HEK293 (cell line): ENCODE results near the gene HSPA2.

ENCODE experiments used
- GLIS1 ChIP-seq: fragments of 450-650 bp; formaldehyde crosslinking; IDR thresholded peaks from 2 replicates; pipeline ENCODE4 v1.5.1; 2016; ENCODE audit warnings: missing biosample characterization, missing genetic modification characterization
- KLF1 ChIP-seq: fragments of 450-650 bp; formaldehyde crosslinking; IDR thresholded peaks from 2 replicates; pipeline ENCODE4 v1.5.1; 2016; ENCODE audit warnings: missing biosample characterization, missing genetic modification characterization
- OSR2 ChIP-seq: fragments of 450-650 bp; formaldehyde crosslinking; IDR thresholded peaks from 2 replicates; pipeline ENCODE4 v1.5.1; 2016; ENCODE audit warnings: missing biosample characterization, missing genetic modification characterization
- RBAK ChIP-seq: fragments of 450-650 bp; formaldehyde crosslinking; IDR thresholded peaks from 2 replicates; pipeline ENCODE4 v1.5.1; 2016; ENCODE audit warnings: missing biosample characterization, missing genetic modification characterization
- TCF7L2 ChIP-seq: IDR thresholded peaks from 2 replicates; pipeline ENCODE4 v1.6.1; 2011; ENCODE audit warnings: low read depth, mild to moderate bottlenecking, inconsistent platforms, low read length, moderate library complexity, borderline replicate concordance
- TRIM28 ChIP-seq: IDR thresholded peaks from 2 replicates; pipeline ENCODE4 v1.6.1; 2011; ENCODE audit warnings: low read length, control low read depth, borderline replicate concordance
- YY1 ChIP-seq: fragments of 450-650 bp; formaldehyde crosslinking; IDR thresholded peaks from 2 replicates; pipeline ENCODE4 v1.5.1; 2018; ENCODE audit warnings: missing biosample characterization, missing genetic modification characterization
- ZFP37 ChIP-seq: fragments of 450-650 bp; formaldehyde crosslinking; IDR thresholded peaks from 2 replicates; pipeline ENCODE4 v1.5.1; 2016; ENCODE audit warnings: missing biosample characterization, missing genetic modification characterization
- ZNF121 ChIP-seq: fragments of 450-650 bp; formaldehyde crosslinking; IDR thresholded peaks from 2 replicates; pipeline ENCODE4 v1.5.1; 2016; ENCODE audit warnings: missing biosample characterization, missing genetic modification characterization
- ZNF24 ChIP-seq: fragments of 450-650 bp; formaldehyde crosslinking; IDR thresholded peaks from 2 replicates; pipeline ENCODE4 v1.5.1; 2016; ENCODE audit warnings: missing biosample characterization, missing genetic modification characterization
- ZNF391 ChIP-seq: fragments of 450-650 bp; formaldehyde crosslinking; IDR thresholded peaks from 2 replicates; pipeline ENCODE4 v1.5.1; 2016; ENCODE audit warnings: low read depth, missing biosample characterization, missing genetic modification characterization, borderline replicate concordance
- ZNF416 ChIP-seq: fragments of 450-650 bp; formaldehyde crosslinking; IDR thresholded peaks from 2 replicates; pipeline ENCODE4 v1.5.1; 2016; ENCODE audit warnings: missing biosample characterization, missing genetic modification characterization
- ZNF426 ChIP-seq: fragments of 450-650 bp; formaldehyde crosslinking; IDR thresholded peaks from 2 replicates; pipeline ENCODE4 v1.5.1; 2017; ENCODE audit warnings: missing biosample characterization, missing genetic modification characterization, mild to moderate bottlenecking, inconsistent platforms, moderate library complexity
- ZNF624 ChIP-seq: fragments of 450-650 bp; formaldehyde crosslinking; IDR thresholded peaks from 2 replicates; pipeline ENCODE4 v1.5.1; 2017; ENCODE audit warnings: missing biosample characterization, missing genetic modification characterization
- ZNF654 ChIP-seq: fragments of 450-650 bp; formaldehyde crosslinking; IDR thresholded peaks from 2 replicates; pipeline ENCODE4 v1.5.1; 2016; ENCODE audit warnings: low read depth, missing biosample characterization, missing genetic modification characterization
- ZNF776 ChIP-seq: fragments of 450-650 bp; formaldehyde crosslinking; IDR thresholded peaks from 2 replicates; pipeline ENCODE4 v1.5.0; 2017; ENCODE audit warnings: missing biosample characterization, missing genetic modification characterization, borderline replicate concordance
- ZNF792 ChIP-seq: fragments of 450-650 bp; formaldehyde crosslinking; IDR thresholded peaks from 2 replicates; pipeline ENCODE4 v1.5.1; 2016; ENCODE audit warnings: missing biosample characterization, missing genetic modification characterization
- ZSCAN30 ChIP-seq: fragments of 450-650 bp; IDR thresholded peaks from 2 replicates; pipeline ENCODE4 v1.5.1; 2018; ENCODE audit warnings: missing biosample characterization, mild to moderate bottlenecking, missing genetic modification characterization, moderate library complexity
- TF ChIP-seq, protein P1 (sequence below): fragments of 450-650 bp; formaldehyde crosslinking; IDR thresholded peaks from 2 replicates; pipeline ENCODE4 v1.5.1; 2016; ENCODE audit warnings: missing biosample characterization, missing genetic modification characterization, borderline replicate concordance
- TF ChIP-seq, protein P2 (sequence below): fragments of 450-650 bp; formaldehyde crosslinking; IDR thresholded peaks from 2 replicates; pipeline ENCODE4 v1.5.1; 2016; ENCODE audit warnings: missing biosample characterization, missing genetic modification characterization
- TF ChIP-seq, protein P3 (sequence below): fragments of 450-650 bp; formaldehyde crosslinking; IDR thresholded peaks from 2 replicates; pipeline ENCODE4 v1.5.1; 2016; ENCODE audit warnings: missing biosample characterization, missing genetic modification characterization, borderline replicate concordance
- TF ChIP-seq, protein P4 (sequence below): fragments of 450-650 bp; formaldehyde crosslinking; IDR thresholded peaks from 2 replicates; pipeline ENCODE4 v1.5.1; 2016; ENCODE audit warnings: missing biosample characterization, missing genetic modification characterization
- TF ChIP-seq, protein P5 (sequence below): fragments of 450-650 bp; formaldehyde crosslinking; IDR thresholded peaks from 2 replicates; pipeline ENCODE4 v1.5.1; 2016; ENCODE audit warnings: missing biosample characterization, missing genetic modification characterization
- TF ChIP-seq, protein P6 (sequence below): fragments of 450-650 bp; formaldehyde crosslinking; IDR thresholded peaks from 2 replicates; pipeline ENCODE4 v1.5.1; 2016; ENCODE audit warnings: missing biosample characterization, missing genetic modification characterization

The HSPA2 gene

DNA sequence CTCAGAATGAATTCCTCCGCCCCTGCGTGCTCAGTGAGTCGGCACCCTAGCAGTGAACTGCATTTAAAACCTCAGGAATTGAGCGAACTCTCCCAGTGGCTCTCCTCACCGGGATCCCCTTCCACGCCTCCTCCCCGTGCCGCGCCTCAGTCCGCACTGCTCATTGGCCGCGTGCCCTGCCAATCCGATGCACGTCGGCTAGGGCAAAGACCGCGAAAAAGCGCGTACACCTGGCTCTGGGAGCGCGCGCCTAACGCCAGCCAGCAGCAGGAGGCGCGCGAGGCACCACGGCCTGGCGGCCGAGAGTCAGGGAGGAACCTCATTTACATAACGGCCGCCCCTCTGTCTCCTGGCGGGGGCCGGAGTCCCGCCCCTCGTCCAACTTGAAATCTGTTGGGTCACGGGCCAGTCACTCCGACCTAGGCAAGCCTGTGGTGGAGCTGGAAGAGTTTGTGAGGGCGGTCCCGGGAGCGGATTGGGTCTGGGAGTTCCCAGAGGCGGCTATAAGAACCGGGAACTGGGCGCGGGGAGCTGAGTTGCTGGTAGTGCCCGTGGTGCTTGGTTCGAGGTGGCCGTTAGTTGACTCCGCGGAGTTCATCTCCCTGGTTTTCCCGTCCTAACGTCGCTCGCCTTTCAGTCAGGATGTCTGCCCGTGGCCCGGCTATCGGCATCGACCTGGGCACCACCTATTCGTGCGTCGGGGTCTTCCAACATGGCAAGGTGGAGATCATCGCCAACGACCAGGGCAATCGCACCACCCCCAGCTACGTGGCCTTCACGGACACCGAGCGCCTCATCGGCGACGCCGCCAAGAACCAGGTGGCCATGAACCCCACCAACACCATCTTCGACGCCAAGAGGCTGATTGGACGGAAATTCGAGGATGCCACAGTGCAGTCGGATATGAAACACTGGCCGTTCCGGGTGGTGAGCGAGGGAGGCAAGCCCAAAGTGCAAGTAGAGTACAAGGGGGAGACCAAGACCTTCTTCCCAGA is at the start of gene HSPA2 (continued):
- TF ChIP-seq, protein P1, sequence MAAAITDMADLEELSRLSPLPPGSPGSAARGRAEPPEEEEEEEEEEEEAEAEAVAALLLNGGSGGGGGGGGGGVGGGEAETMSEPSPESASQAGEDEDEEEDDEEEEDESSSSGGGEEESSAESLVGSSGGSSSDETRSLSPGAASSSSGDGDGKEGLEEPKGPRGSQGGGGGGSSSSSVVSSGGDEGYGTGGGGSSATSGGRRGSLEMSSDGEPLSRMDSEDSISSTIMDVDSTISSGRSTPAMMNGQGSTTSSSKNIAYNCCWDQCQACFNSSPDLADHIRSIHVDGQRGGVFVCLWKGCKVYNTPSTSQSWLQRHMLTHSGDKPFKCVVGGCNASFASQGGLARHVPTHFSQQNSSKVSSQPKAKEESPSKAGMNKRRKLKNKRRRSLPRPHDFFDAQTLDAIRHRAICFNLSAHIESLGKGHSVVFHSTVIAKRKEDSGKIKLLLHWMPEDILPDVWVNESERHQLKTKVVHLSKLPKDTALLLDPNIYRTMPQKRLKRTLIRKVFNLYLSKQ (tag by site-specific recombination) = no peak
- TF ChIP-seq TRIM28 = no peak
- no peak for TF ChIP-seq ZNF121 (tag by site-specific recombination)
- no peak for TF ChIP-seq ZFP37 (tag by site-specific recombination)
- no peak for TF ChIP-seq RBAK (tag by site-specific recombination)
- TF ChIP-seq KLF1 (tag by site-specific recombination) = peak; percentile 28; the same call in 1 of the 2 replicates
- TF ChIP-seq, protein P2, sequence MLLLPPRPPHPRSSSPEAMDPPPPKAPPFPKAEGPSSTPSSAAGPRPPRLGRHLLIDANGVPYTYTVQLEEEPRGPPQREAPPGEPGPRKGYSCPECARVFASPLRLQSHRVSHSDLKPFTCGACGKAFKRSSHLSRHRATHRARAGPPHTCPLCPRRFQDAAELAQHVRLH (tag by site-specific recombination) = no peak
- TF ChIP-seq, protein P3, sequence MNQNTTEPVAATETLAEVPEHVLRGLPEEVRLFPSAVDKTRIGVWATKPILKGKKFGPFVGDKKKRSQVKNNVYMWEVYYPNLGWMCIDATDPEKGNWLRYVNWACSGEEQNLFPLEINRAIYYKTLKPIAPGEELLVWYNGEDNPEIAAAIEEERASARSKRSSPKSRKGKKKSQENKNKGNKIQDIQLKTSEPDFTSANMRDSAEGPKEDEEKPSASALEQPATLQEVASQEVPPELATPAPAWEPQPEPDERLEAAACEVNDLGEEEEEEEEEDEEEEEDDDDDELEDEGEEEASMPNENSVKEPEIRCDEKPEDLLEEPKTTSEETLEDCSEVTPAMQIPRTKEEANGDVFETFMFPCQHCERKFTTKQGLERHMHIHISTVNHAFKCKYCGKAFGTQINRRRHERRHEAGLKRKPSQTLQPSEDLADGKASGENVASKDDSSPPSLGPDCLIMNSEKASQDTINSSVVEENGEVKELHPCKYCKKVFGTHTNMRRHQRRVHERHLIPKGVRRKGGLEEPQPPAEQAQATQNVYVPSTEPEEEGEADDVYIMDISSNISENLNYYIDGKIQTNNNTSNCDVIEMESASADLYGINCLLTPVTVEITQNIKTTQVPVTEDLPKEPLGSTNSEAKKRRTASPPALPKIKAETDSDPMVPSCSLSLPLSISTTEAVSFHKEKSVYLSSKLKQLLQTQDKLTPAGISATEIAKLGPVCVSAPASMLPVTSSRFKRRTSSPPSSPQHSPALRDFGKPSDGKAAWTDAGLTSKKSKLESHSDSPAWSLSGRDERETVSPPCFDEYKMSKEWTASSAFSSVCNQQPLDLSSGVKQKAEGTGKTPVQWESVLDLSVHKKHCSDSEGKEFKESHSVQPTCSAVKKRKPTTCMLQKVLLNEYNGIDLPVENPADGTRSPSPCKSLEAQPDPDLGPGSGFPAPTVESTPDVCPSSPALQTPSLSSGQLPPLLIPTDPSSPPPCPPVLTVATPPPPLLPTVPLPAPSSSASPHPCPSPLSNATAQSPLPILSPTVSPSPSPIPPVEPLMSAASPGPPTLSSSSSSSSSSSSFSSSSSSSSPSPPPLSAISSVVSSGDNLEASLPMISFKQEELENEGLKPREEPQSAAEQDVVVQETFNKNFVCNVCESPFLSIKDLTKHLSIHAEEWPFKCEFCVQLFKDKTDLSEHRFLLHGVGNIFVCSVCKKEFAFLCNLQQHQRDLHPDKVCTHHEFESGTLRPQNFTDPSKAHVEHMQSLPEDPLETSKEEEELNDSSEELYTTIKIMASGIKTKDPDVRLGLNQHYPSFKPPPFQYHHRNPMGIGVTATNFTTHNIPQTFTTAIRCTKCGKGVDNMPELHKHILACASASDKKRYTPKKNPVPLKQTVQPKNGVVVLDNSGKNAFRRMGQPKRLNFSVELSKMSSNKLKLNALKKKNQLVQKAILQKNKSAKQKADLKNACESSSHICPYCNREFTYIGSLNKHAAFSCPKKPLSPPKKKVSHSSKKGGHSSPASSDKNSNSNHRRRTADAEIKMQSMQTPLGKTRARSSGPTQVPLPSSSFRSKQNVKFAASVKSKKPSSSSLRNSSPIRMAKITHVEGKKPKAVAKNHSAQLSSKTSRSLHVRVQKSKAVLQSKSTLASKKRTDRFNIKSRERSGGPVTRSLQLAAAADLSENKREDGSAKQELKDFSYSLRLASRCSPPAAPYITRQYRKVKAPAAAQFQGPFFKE (tag by site-specific recombination) = no peak
- no peak for TF ChIP-seq ZNF624 (tag by site-specific recombination)
- TF ChIP-seq YY1 (tag by site-specific recombination) = no peak
- TF ChIP-seq, protein P4, sequence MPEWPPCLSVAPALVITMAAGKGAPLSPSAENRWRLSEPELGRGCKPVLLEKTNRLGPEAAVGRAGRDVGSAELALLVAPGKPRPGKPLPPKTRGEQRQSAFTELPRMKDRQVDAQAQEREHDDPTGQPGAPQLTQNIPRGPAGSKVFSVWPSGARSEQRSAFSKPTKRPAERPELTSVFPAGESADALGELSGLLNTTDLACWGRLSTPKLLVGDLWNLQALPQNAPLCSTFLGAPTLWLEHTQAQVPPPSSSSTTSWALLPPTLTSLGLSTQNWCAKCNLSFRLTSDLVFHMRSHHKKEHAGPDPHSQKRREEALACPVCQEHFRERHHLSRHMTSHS = no peak
- TF ChIP-seq ZNF792 (tag by site-specific recombination) = no peak
- TF ChIP-seq ZNF391 (tag by site-specific recombination) = no peak
- no peak for TF ChIP-seq ZNF416 (tag by site-specific recombination)
- no peak for TF ChIP-seq ZNF776 (tag by site-specific recombination)
- TF ChIP-seq TCF7L2 = no peak
- TF ChIP-seq OSR2 (tag by site-specific recombination) = no peak
- TF ChIP-seq ZNF654 (tag by site-specific recombination) = no peak
- TF ChIP-seq, protein P5, sequence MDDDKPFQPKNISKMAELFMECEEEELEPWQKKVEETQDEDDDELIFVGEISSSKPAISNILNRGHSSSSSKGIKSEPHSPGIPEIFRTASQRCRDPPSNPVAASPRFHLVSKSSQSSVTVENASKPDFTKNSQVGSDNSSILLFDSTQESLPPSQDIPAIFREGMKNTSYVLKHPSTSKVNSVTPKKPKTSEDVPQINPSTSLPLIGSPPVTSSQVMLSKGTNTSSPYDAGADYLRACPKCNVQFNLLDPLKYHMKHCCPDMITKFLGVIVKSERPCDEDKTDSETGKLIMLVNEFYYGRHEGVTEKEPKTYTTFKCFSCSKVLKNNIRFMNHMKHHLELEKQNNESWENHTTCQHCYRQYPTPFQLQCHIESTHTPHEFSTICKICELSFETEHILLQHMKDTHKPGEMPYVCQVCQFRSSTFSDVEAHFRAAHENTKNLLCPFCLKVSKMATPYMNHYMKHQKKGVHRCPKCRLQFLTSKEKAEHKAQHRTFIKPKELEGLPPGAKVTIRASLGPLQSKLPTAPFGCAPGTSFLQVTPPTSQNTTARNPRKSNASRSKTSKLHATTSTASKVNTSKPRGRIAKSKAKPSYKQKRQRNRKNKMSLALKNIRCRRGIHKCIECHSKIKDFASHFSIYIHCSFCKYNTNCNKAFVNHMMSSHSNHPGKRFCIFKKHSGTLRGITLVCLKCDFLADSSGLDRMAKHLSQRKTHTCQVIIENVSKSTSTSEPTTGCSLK (tag by site-specific recombination) = no peak
- TF ChIP-seq, protein P6, sequence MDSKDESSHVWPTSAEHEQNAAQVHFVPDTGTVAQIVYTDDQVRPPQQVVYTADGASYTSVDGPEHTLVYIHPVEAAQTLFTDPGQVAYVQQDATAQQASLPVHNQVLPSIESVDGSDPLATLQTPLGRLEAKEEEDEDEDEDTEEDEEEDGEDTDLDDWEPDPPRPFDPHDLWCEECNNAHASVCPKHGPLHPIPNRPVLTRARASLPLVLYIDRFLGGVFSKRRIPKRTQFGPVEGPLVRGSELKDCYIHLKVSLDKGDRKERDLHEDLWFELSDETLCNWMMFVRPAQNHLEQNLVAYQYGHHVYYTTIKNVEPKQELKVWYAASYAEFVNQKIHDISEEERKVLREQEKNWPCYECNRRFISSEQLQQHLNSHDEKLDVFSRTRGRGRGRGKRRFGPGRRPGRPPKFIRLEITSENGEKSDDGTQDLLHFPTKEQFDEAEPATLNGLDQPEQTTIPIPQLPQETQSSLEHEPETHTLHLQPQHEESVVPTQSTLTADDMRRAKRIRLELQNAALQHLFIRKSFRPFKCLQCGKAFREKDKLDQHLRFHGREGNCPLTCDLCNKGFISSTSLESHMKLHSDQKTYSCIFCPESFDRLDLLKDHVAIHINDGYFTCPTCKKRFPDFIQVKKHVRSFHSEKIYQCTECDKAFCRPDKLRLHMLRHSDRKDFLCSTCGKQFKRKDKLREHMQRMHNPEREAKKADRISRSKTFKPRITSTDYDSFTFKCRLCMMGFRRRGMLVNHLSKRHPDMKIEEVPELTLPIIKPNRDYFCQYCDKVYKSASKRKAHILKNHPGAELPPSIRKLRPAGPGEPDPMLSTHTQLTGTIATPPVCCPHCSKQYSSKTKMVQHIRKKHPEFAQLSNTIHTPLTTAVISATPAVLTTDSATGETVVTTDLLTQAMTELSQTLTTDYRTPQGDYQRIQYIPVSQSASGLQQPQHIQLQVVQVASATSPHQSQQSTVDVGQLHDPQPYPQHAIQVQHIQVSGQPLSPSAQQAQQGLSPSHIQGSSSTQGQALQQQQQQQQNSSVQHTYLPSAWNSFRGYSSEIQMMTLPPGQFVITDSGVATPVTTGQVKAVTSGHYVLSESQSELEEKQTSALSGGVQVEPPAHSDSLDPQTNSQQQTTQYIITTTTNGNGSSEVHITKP (tag by site-specific recombination) = peak; percentile 56; the same call in 1 of the 2 replicates
- no peak for TF ChIP-seq ZNF426 (tag by site-specific recombination)
- TF ChIP-seq GLIS1 (tag by site-specific recombination) = peak; percentile 27; the same call in 1 of the 2 replicates
- TF ChIP-seq ZSCAN30 (tag by site-specific recombination) = no peak
- 0 out of 2 replicates have a peak, but pooled peaks have one; percentile 11 for TF ChIP-seq ZNF24 (tag by site-specific recombination)
